ENCODE results near the gene ADGRA3.
"Not testable (repeated sequence)": the region's sequence is repeated elsewhere in the genome, so short reads cannot be mapped to it uniquely, and the experiment has no call there.

ADGRA3 gene

DNA sequence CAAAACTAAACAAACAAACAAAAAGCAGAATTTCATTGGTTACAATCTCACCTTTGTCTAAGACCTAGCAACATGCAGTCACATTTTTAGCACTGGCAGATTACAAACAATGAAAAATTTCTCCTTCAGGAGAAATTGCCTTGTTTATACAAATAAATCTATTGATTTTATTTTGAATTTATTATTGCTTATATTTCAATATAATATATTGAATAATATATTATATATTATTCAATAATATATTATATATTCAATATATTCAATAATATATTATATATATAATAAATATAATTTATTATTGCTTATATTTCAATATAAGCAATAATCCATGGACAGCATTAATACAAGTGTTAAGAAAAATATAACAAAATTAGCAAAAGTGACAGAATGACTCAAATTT, 131.7 kb downstream of the ADGRA3 start:
- H3K27ac ChIP-seq: no peak overlapping the region
- TF ChIP-seq, protein P1, sequence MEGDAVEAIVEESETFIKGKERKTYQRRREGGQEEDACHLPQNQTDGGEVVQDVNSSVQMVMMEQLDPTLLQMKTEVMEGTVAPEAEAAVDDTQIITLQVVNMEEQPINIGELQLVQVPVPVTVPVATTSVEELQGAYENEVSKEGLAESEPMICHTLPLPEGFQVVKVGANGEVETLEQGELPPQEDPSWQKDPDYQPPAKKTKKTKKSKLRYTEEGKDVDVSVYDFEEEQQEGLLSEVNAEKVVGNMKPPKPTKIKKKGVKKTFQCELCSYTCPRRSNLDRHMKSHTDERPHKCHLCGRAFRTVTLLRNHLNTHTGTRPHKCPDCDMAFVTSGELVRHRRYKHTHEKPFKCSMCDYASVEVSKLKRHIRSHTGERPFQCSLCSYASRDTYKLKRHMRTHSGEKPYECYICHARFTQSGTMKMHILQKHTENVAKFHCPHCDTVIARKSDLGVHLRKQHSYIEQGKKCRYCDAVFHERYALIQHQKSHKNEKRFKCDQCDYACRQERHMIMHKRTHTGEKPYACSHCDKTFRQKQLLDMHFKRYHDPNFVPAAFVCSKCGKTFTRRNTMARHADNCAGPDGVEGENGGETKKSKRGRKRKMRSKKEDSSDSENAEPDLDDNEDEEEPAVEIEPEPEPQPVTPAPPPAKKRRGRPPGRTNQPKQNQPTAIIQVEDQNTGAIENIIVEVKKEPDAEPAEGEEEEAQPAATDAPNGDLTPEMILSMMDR (conservative IDR thresholded peaks at IDR 0.05; ENCODE audit: low read depth): no peak
- ChIA-PET POLR2A (ENCODE audit: low non-redundant PET) (no interaction called here), CTCF (interaction anchor here (0.6 to 1.1 kb wide), 2 partner anchors 26 to 327 kb away, joined by 3 to 4 read pairs; no protein-coding TSS in a partner anchor)
- DNase-seq (ENCODE audit: low spot score): no peak

DNA sequence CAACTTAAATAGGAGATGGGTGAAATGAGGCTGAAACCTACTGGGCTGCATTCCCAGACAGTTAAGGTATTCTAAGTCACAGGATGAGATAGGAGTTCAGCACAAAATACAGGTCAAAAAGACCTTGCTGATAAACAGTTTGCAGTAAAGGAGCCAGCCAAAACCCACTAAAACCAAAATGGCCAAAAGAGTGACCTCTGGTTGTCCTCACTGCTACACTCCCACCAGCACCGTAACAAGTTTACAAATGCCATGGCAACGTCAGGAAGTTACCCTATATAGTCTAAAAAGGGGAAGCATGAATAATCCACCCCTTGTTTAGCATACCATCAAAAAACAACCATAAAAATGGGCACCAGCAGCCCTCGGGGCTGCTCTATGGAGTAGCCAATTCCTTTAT, 133.7 kb downstream of the ADGRA3 start:
- POLR2A ChIA-PET (ENCODE audit: low non-redundant PET); H3K27ac ChIP-seq; DNase-seq (ENCODE audit: low spot score): not testable (repeated sequence)
- CTCF ChIA-PET: interaction anchor here (0.6 kb wide), 1 partner anchor 82 kb away, joined by 4 read pairs; no protein-coding TSS in a partner anchor

DNA sequence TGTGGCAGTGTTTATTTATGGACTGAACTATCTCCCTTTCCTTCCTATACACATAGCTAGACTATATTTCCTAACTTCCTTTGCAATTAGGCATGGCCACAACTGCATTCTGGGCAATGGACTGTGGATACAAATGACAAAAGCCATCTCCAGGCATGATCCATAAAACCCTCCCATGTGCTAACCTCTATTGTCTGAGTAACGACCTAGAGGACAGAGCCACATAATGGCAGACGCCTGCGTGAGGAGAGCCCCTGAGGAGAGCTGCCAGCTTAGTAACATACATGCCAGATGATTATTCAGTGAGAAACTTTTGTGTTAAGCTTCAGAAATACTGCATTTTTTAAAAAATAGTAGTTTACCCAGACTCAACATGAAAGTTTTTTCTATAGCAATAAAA, 142.9 kb downstream of the ADGRA3 start:
- CTCF ChIA-PET: no interaction called here
- H3K27ac ChIP-seq: no peak overlapping the region
- POLR2A ChIA-PET (ENCODE audit: low non-redundant PET): no interaction called here
- DNase-seq (ENCODE audit: low spot score): no peak
- TF ChIP-seq, protein P1 (conservative IDR thresholded peaks at IDR 0.05; ENCODE audit: low read depth): no peak

DNA sequence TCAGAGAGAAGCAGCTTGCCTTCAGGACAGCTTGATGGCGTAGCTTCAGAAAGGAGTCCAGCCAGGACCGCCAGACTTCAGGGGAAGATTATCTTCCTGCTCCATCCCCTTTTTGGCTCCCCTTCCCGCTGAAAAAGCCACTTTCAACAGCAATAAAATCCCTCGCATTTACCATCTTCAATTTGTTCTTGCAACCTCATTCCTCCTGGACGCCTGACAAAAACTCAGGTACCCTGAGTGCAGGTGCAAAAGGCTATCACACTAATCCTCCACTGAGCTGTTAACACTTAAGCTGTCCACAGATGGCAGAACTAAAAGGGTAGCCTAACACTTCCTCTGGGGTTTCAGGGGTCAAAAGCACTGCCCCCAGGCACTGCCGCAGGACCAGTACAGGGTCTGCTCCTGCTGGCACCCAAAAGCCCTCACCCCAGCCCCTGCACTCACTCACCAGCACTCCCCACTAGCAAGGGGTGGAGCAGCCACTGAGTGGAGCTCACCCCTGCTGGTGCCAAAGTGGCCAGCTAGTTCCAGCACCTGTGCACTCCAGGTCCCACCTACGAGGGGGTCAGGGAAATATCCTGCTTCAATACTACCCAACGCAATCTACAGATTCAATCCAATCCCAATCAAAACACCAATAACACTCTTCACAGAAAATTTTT, 145.8 kb downstream of the ADGRA3 start:
- ChIA-PET CTCF (no interaction called here), POLR2A (ENCODE audit: low non-redundant PET) (no interaction called here)

DNA sequence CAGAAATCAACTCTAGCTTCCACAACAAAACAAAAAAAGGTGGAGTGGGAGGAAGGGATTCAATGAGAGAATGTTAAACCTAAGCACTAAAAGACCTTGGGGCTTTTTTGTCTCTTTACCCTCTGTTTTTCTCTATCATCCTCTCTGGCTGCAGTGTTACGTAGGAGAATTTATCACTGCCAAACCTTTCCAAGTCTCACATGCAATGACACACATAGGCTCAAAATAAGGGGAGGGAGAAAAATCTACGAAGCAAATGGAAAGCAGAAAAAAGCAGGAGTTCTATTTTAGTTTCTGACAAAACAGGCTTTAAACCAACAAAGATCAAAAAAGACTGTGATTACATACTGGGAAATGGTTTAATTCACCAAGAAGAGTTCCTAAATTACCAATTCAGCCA, 152.1 kb downstream of the ADGRA3 start:
- TF ChIP-seq, protein P1 (conservative IDR thresholded peaks at IDR 0.05; ENCODE audit: low read depth): no peak
- ChIA-PET POLR2A (ENCODE audit: low non-redundant PET) (no interaction called here), CTCF (no interaction called here)
- H3K27ac ChIP-seq: no peak overlapping the region
- no peak for DNase-seq (ENCODE audit: low spot score)

More for the DNA sequence above, 145.8 kb downstream of the ADGRA3 start:
- no peak for DNase-seq (ENCODE audit: low spot score)
- no peak overlapping the region for H3K27ac ChIP-seq
- TF ChIP-seq, protein P1 (conservative IDR thresholded peaks at IDR 0.05; ENCODE audit: low read depth): no peak

DNA sequence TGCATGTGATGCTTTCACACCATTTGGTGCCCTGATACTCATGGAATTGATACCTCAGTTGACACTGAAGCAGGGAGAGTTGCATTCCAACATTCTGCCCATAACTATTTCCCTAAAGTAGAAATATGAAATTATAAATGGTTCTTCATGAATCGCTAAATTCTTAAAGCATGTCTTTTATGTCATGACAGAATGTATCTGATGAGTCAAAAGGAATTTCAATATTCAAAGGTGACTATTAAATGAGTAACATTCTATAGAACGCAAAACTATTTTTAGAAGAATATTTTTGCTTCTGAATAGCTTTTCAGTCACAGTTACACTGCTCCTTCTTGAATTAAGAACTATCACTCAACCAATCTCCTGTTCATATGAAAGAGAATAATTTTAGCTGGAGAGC, 152.8 kb downstream of the ADGRA3 start:
- ChIA-PET CTCF (no interaction called here), POLR2A (ENCODE audit: low non-redundant PET) (no interaction called here)
- peak; percentile 52 for DNase-seq (ENCODE audit: low spot score)
- TF ChIP-seq, protein P1 (conservative IDR thresholded peaks at IDR 0.05; ENCODE audit: low read depth): no peak
- H3K27ac ChIP-seq: no peak overlapping the region

DNA sequence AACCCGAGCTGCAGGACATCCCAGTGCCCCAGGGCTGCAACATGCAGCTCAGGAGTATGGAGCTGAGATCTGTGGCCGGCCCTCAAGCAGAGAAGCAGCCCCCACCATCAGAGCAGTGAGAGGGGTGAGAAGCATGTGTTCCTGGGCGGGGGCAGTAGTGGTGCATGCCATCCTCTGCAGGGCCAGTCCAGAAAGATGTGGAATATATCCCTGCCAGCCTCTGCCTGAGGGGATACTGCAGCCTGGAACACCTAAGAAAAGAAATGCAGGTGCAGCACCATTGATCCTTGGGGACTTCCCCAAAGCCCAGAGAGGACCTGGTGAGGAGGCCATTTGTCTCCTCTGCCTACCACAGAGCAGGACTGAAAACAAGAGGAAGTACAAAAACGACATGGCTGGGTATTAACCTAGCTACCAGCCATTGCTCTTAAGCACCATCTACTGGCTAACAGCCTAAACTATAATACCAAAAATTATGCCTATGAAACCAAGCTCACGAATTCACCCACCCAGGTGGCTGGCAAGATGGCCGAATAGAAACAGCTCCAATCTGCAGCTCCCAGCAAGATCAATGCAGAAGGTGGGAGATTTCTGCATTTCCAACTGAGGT, 158.8 kb downstream of the ADGRA3 start:
- POLR2A ChIA-PET (ENCODE audit: low non-redundant PET): no interaction called here
- no peak overlapping the region for H3K27ac ChIP-seq
- CTCF ChIA-PET: no interaction called here
- no peak for DNase-seq (ENCODE audit: low spot score)
- TF ChIP-seq, protein P1 (conservative IDR thresholded peaks at IDR 0.05; ENCODE audit: low read depth): no peak

Data from RWPE1 (cell line).